Loucy (cell line): ENCODE measurements around the gene KRT31.
"Not testable (repeated sequence)": the region's sequence is repeated elsewhere in the genome, so short reads cannot be mapped to it uniquely, and the experiment has no call there.

Experiments used
- CTCF ChIP-seq: fragments of 200-600 bp; sonication (generic); conservative IDR thresholded peaks from 2 replicates; pipeline ENCODE4 v1.5.1; 2014; ENCODE audit warnings: mild to moderate bottlenecking, antibody characterized with exemption, low read length
- EZH2phosphoT487 ChIP-seq: fragments of 200-600 bp; IDR thresholded peaks from 2 replicates; pipeline ENCODE4 v1.6.1; 2018; ENCODE audit warnings: antibody characterized with exemption, mild to moderate bottlenecking, moderate library complexity, borderline replicate concordance

- not testable (repeated sequence) for TF ChIP-seq CTCF, EZH2phosphoT487
These were observed 17.3 kb downstream of the KRT31 start for GRCh38 chr17:41380091-41380490.
